CD4-positive, alpha-beta memory T cell (primary cell): ENCODE results near the gene TTC7B. TPM values are rescaled to one million over a fixed set of nuclear protein-coding genes. Genes with fewer than 3 reads are reported as not detected.

ENCODE experiments used
- CTCF ChIA-PET: fragments of 350-600 bp; sonication (Branson Sonifier 250); formaldehyde crosslinking; loops from one replicate; lab custom pipeline; 2021; ENCODE audit warnings: inconsistent platforms; ENCODE audit not compliant: partially characterized antibody; lab: Charles Lee
- POLR2A ChIA-PET: fragments of 350-600 bp; sonication (Branson Sonifier 250); formaldehyde crosslinking; loops from one replicate; lab custom pipeline; 2021; ENCODE audit not compliant: partially characterized antibody; lab: Charles Lee
- DNase-seq, 5 donors: peaks; one replicate each; pipeline versions ENCODE4 v3.0.0 to v3.0.0-alpha.2; 2020 to 2022; ENCODE audit warnings: mixed read lengths in 1 of 5
- H3K27ac ChIP-seq: one replicate; pipeline ENCODE4 v1.7.0; 2013; ENCODE audit warnings: low read depth, low read length
- H3K27me3 ChIP-seq: 2 replicates; pipeline ENCODE4 v1.7.0; 2013; ENCODE audit warnings: mild to moderate bottlenecking, low read length, moderate library complexity; ENCODE audit not compliant: insufficient read depth
- H3K36me3 ChIP-seq: 2 replicates; pipeline ENCODE4 v1.7.0; 2013; ENCODE audit warnings: mild to moderate bottlenecking, low read length, moderate library complexity; ENCODE audit not compliant: insufficient read depth
- H3K4me1 ChIP-seq: 2 replicates; pipeline ENCODE4 v1.7.0; 2013; ENCODE audit warnings: mild to moderate bottlenecking, low read length, moderate library complexity; ENCODE audit not compliant: insufficient read depth
- H3K4me3 ChIP-seq, 2 donors: one replicate each; pipeline ENCODE4 v1.7.0; 2013; ENCODE audit warnings: low read length in 2 of 2, mild to moderate bottlenecking in 1 of 2
- H3K9me3 ChIP-seq, 2 donors: one replicate each; pipeline ENCODE4 v1.7.0; 2013; ENCODE audit warnings: low read length in 2 of 2, control low read depth in 1 of 2; ENCODE audit not compliant: control insufficient read depth in 1 of 2
- H3K27ac Mint-ChIP-seq, 7 donors: one replicate each; pipeline ENCODE4 v1.8.0; 2020 to 2021; ENCODE audit warnings: mixed read lengths in 7 of 7, mild to moderate bottlenecking in 6 of 7, inconsistent platforms in 3 of 7, moderate library complexity in 3 of 7
- H3K27me3 Mint-ChIP-seq, 2 donors: one replicate each; pipeline ENCODE4 v1.8.0; 2020 to 2021; ENCODE audit warnings: mixed read lengths in 2 of 2
- H3K36me3 Mint-ChIP-seq, 2 donors: one replicate each; pipeline ENCODE4 v1.8.0; 2020 to 2021; ENCODE audit warnings: mixed read lengths in 2 of 2, inconsistent platforms in 1 of 2, mild to moderate bottlenecking in 1 of 2
- H3K4me1 Mint-ChIP-seq, 4 donors: one replicate each; pipeline ENCODE4 v1.8.0; 2020 to 2021; ENCODE audit warnings: mixed read lengths in 4 of 4, mild to moderate bottlenecking in 1 of 4
- H3K4me3 Mint-ChIP-seq, 8 donors: one replicate each; pipeline ENCODE4 v1.8.0; 2020 to 2021; ENCODE audit warnings: mixed read lengths in 8 of 8, mild to moderate bottlenecking in 7 of 8, moderate library complexity in 6 of 8, inconsistent platforms in 3 of 8
- H3K9me3 Mint-ChIP-seq, 8 donors: one replicate each; pipeline ENCODE4 v1.8.0; 2020 to 2021; ENCODE audit warnings: mixed read lengths in 8 of 8, mild to moderate bottlenecking in 5 of 8, inconsistent platforms in 3 of 8, moderate library complexity in 1 of 8
- intact Hi-C: fragments of 100-400 bp; cut with micrococcal nuclease; formaldehyde crosslinking; loops from one replicate; pipeline ENCODE4 v1.15.1; 2023
- polyA plus RNA-seq, 2 donors: library from polyadenylated mRNA; unstranded; fragments of 300-500 nt; fragmentation: Illumina TruSeq; gene quantifications; one replicate each; pipeline ENCODE4 v1.2.3, GENCODE V29; 2021
- total RNA-seq, 2 experiments: library from RNA; stranded (reverse); gene quantifications; one replicate each; pipeline ENCODE4 v1.2.3, GENCODE V29; 2021

TTC7B gene
- total and polyA plus RNA-seq, 4 experiments from 2014 or later: 0.30 to 1.9 (median 1.5) TPM; not detected in 1

DNA sequence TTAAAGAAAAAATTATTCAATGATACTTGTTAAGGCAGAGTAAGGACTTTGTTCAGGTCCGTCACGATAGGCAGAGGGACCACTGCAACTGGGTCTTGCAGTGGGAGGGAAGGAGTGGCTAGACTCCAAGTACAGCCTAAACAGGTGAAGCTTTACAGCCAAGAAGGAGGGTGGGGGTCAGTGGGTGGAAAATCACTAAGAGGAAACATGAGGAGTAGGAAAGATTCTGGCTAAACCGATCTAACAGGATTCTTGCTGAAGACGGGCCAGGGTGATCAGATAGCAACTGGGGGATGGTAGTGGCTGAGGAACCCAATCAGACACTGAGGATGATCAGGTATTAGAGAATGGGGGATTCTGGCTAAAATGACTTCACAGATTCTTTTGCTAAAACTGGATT is 100.2 kb downstream of the TTC7B start:
- Mint-ChIP-seq H3K4me1 (no peaks in the 10 kb centered on the region), H3K9me3 (no peaks in the 10 kb centered on the region), H3K27me3 (peaks cover 0 to 2% of the 10 kb centered on the region in 2 donors), H3K4me3 (no peak overlapping the region), H3K36me3 (no peaks in the 10 kb centered on the region), H3K27ac (no peak overlapping the region)
- Histone ChIP-seq H3K36me3 (no peaks in the 10 kb centered on the region), H3K4me1 (no peaks in the 10 kb centered on the region), H3K27ac (no peak overlapping the region), H3K27me3 (no peaks in the 10 kb centered on the region), H3K9me3 (no peaks in the 10 kb centered on the region), H3K4me3 (no peak overlapping the region)
- ChIA-PET CTCF (interaction anchor here (1.1 to 1.3 kb wide), 2 partner anchors 18 to 19 kb away, joined by 4 to 5 read pairs; no protein-coding TSS in a partner anchor), POLR2A (no interaction called here)
- intact Hi-C loops: no loop called here
- no peak for DNase-seq

DNA sequence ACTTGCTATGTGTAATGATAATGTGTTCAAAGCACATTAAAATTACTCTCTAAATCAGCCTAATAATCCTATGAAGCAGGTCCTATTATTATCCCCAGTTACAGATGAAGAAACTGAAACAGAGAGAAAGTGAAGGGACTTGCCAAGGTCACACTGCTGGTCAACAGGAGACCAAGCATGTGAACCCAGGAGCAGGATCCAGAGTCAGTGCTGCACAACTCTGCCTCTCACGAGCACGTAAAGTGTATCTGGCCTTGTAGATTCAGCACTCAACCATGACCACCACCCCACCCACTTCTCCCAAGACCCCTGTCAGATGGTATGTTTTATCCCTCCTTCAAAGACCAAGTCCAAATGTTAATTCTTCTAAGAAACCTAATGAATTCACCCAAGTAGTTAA is 100.7 kb downstream of the TTC7B start:
- H3K9me3 Mint-ChIP-seq: no peaks in the 10 kb centered on the region
- Histone ChIP-seq H3K4me1 (no peaks in the 10 kb centered on the region), H3K4me3 (no peak overlapping the region), H3K27me3 (no peaks in the 10 kb centered on the region), H3K27ac (no peak overlapping the region), H3K9me3 (no peaks in the 10 kb centered on the region), H3K36me3 (no peaks in the 10 kb centered on the region)
- H3K27ac Mint-ChIP-seq: no peak overlapping the region
- peaks cover 0 to 2% of the 10 kb centered on the region in 2 donors for H3K27me3 Mint-ChIP-seq
- POLR2A ChIA-PET: no interaction called here
- H3K4me1 Mint-ChIP-seq: no peaks in the 10 kb centered on the region
- CTCF ChIA-PET: no interaction called here
- DNase-seq: no peak
- no peak overlapping the region for H3K4me3 Mint-ChIP-seq
- no peaks in the 10 kb centered on the region for H3K36me3 Mint-ChIP-seq
- intact Hi-C loops: no loop called here

GRCh38 chr14:90714811-90715210 is 101.4 kb downstream of the TTC7B start:
- H3K36me3 ChIP-seq: no peaks in the 10 kb centered on the region
- H3K9me3 ChIP-seq: no peaks in the 10 kb centered on the region
- Mint-ChIP-seq H3K27me3 (peaks cover 0 to 2% of the 10 kb centered on the region in 2 donors), H3K27ac (no peak overlapping the region), H3K36me3 (no peaks in the 10 kb centered on the region), H3K4me1 (no peaks in the 10 kb centered on the region), H3K9me3 (no peaks in the 10 kb centered on the region), H3K4me3 (no peak overlapping the region)
- CTCF ChIA-PET: interaction anchor here (1.0 kb wide), 1 partner anchor 17 kb away, joined by 3 read pairs; no protein-coding TSS in a partner anchor
- no peak overlapping the region for H3K27ac ChIP-seq
- no peaks in the 10 kb centered on the region for H3K27me3 ChIP-seq
- no peaks in the 10 kb centered on the region for H3K4me1 ChIP-seq
- no peak for DNase-seq
- POLR2A ChIA-PET: no interaction called here
- intact Hi-C loops: no loop called here
- no peak overlapping the region for H3K4me3 ChIP-seq

GRCh38 chr14:90704738-90705392 is 111.4 kb downstream of the TTC7B start:
- Mint-ChIP-seq H3K27me3 (peaks cover 2 to 6% of the 10 kb centered on the region in 2 donors), H3K4me3 (no peak overlapping the region), H3K9me3 (peaks cover 0 to 3% (median 0%) of the 10 kb centered on the region in 8 donors), H3K4me1 (no peaks in the 10 kb centered on the region), H3K27ac (no peak overlapping the region), H3K36me3 (no peaks in the 10 kb centered on the region)
- intact Hi-C loops: no loop called here
- Histone ChIP-seq H3K9me3 (no peaks in the 10 kb centered on the region), H3K27me3 (no peaks in the 10 kb centered on the region), H3K27ac (no peak overlapping the region), H3K4me3 (no peak overlapping the region), H3K36me3 (no peaks in the 10 kb centered on the region), H3K4me1 (no peaks in the 10 kb centered on the region)
- POLR2A ChIA-PET: no interaction called here
- DNase-seq: no peak
- CTCF ChIA-PET: no interaction called here

DNA sequence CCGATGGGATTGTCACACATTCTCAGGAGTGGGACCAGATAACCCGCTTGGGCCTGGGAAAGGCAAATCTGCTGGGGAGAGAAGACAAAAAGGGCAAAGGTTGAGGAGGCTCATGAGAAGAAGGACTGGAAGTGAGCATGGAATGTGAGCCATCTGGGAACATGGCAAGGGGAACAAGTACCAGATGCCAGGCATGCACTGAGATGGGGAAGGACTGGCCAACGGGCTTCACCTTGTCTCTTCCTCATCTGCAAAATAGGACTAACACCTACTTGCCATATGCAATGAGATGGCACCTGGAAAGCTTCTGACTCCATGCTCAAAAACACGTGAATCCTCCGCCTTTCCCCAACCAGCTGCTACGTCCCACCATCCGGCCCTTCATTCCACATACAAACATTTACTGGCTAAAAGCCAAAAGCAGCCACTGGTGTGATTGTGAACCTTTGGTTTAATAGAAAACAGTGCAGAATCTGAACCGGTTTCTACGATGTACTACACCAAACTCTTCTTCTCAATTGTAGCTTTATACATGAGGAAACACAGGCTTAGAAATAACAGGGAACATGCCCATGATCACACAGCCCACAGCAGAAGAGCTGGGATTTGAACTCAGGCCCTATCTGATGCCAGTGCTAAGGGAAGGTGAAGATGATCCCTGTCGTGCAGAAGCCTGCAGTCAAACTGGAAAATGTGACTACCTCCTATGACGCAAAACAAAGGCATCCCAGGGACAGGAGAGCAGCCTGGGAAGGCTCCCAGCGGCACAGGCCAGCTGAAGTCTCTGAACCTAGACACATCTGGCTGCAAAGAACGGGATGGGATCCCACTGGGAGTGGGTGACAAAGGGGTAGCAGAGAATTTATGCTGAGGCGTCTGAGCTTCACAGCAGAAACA is 112.1 kb downstream of the TTC7B start:
- Mint-ChIP-seq H3K27me3 (peaks cover 2 to 6% of the 10 kb centered on the region in 2 donors), H3K4me1 (no peaks in the 10 kb centered on the region), H3K9me3 (peaks cover 0 to 3% (median 0%) of the 10 kb centered on the region in 8 donors), H3K4me3 (no peak overlapping the region), H3K36me3 (no peaks in the 10 kb centered on the region), H3K27ac (no peak overlapping the region)
- ChIA-PET CTCF (interaction anchor here (1.3 kb wide), 1 partner anchor 54 kb away, joined by 3 read pairs; no protein-coding TSS in a partner anchor), POLR2A (no interaction called here)
- Histone ChIP-seq H3K4me3 (no peak overlapping the region), H3K27me3 (no peaks in the 10 kb centered on the region), H3K9me3 (no peaks in the 10 kb centered on the region), H3K4me1 (no peaks in the 10 kb centered on the region), H3K27ac (no peak overlapping the region), H3K36me3 (no peaks in the 10 kb centered on the region)
- DNase-seq: no peak
- intact Hi-C loops: no loop called here

DNA sequence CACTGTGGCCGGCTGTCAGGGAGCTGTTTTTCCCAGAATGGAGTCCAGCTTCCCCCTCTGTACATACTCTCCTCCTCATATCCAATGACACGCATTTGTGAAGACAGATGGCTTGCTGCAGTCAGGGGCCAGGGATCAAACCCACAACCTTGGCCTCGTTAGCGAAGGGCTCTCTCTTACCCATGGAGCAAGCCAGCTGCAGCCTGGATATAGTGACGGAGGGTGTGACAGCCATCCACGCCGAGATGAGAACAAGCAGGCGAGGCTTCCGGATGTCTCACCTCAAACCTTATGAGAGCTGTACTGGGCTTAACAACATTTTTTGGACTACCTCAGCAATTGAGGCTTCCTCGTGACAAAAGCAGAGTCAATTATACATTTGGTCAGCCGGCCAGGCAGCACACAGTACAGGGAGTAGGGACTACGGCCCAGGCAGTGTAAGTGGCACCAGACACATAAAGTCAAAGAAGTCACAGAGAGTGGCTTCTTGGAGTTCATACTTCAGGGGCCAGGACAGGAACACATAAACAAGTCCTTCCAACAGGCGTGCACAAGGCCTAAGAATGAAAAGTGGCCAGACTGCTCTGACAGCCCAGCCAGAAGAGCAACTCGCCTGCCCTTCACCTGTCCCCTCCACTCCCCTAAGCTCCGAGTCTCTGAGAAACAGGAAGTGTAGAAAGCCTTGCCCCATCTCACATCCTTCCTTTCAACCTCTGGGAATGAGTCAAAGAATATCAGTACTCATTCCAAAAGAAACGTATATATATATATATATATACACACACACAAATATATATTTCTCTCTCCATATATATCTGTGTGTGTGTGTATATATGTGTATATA is 115.1 kb downstream of the TTC7B start:
- Histone ChIP-seq H3K36me3 (no peaks in the 10 kb centered on the region), H3K4me1 (no peaks in the 10 kb centered on the region), H3K4me3 (no peak overlapping the region), H3K27me3 (no peaks in the 10 kb centered on the region), H3K9me3 (no peaks in the 10 kb centered on the region), H3K27ac (no peak overlapping the region)
- H3K4me1 Mint-ChIP-seq: peaks cover 0 to 2% (median 0%) of the 10 kb centered on the region in 4 donors
- H3K4me3 Mint-ChIP-seq: no peak overlapping the region
- no peaks in the 10 kb centered on the region for H3K36me3 Mint-ChIP-seq
- peaks cover 1 to 2% of the 10 kb centered on the region in 2 donors for H3K27me3 Mint-ChIP-seq
- ChIA-PET POLR2A (no interaction called here), CTCF (no interaction called here)
- no peaks in the 10 kb centered on the region for H3K9me3 Mint-ChIP-seq
- no peak for DNase-seq
- intact Hi-C loops: no loop called here
- H3K27ac Mint-ChIP-seq: peak overlapping the region in 1 of 7 donors; percentile 47
